RPMI8226 (cell line): ENCODE data around the gene KNL1.
"Not testable (repeated sequence)": the region's sequence is repeated elsewhere in the genome, so short reads cannot be mapped to it uniquely, and the experiment has no call there.

Source experiments
- DNase-seq: peaks from one replicate; pipeline ENCODE4 v3.0.0-alpha.2; 2015

The KNL1 gene

GRCh38 chr15:40590667-40591050, 3.4 kb upstream of the KNL1 start:
- no peak for DNase-seq

- DNase-seq: no peak
Observed at GRCh38 chr15:40591389-40591788, 2.7 kb upstream of the KNL1 start.

- DNase-seq: no peak
Observed at GRCh38 chr15:40593165-40593564, 884 bp upstream of the KNL1 start.

- peak; percentile 58 for DNase-seq
Observed at GRCh38 chr15:40594429-40594836, 384 bp downstream of the KNL1 start.

- no peak for DNase-seq
Observed at GRCh38 chr15:40595219-40595618, 1.2 kb downstream of the KNL1 start.

GRCh38 chr15:40595773-40596172, 1.7 kb downstream of the KNL1 start:
- no peak for DNase-seq

- no peak for DNase-seq
Observed at GRCh38 chr15:40597024-40597423, 3.0 kb downstream of the KNL1 start.

GRCh38 chr15:40598126-40598525, 4.1 kb downstream of the KNL1 start:
- no peak for DNase-seq

- DNase-seq: no peak
Observed at GRCh38 chr15:40598672-40599071, 4.6 kb downstream of the KNL1 start.

- no peak for DNase-seq
Observed at GRCh38 chr15:40600956-40601355, 6.9 kb downstream of the KNL1 start.

GRCh38 chr15:40603935-40604334, 9.9 kb downstream of the KNL1 start:
- no peak for DNase-seq

GRCh38 chr15:40613080-40613479, 19.0 kb downstream of the KNL1 start:
- DNase-seq: no peak

GRCh38 chr15:40618023-40618422, 24.0 kb downstream of the KNL1 start:
- DNase-seq: no peak

GRCh38 chr15:40618906-40619305, 24.9 kb downstream of the KNL1 start:
- no peak for DNase-seq

GRCh38 chr15:40623361-40623760, 29.3 kb downstream of the KNL1 start:
- no peak for DNase-seq

GRCh38 chr15:40630313-40630712, 36.3 kb downstream of the KNL1 start:
- no peak for DNase-seq

GRCh38 chr15:40633178-40633577, 39.1 kb downstream of the KNL1 start:
- no peak for DNase-seq

GRCh38 chr15:40637221-40637745, 43.2 kb downstream of the KNL1 start:
- DNase-seq: no peak

- no peak for DNase-seq
Observed at GRCh38 chr15:40639677-40640076, 45.6 kb downstream of the KNL1 start.

GRCh38 chr15:40647523-40647922, 53.5 kb downstream of the KNL1 start:
- DNase-seq: no peak

GRCh38 chr15:40650479-40650878, 56.4 kb downstream of the KNL1 start:
- DNase-seq: no peak

- DNase-seq: no peak
Observed at GRCh38 chr15:40660686-40661085, 66.6 kb downstream of the KNL1 start.

GRCh38 chr15:40664909-40665308, 70.9 kb downstream of the KNL1 start:
- no peak for DNase-seq

GRCh38 chr15:40676290-40676689, 82.2 kb downstream of the KNL1 start:
- not testable (repeated sequence) for DNase-seq

GRCh38 chr15:40676906-40677305, 82.9 kb downstream of the KNL1 start:
- DNase-seq: not testable (repeated sequence)

GRCh38 chr15:40680151-40680550, 86.1 kb downstream of the KNL1 start:
- no peak for DNase-seq
